PC-9 (cell line): ENCODE measurements around the gene TMEM14A. TPM values are rescaled to one million over a fixed set of nuclear protein-coding genes. Genes with fewer than 3 reads are reported as not detected.

Experiments used
- BruUV-seq: library from RNA; stranded (reverse); fragments of 400-500 nt; replicated peaks from 2 replicates; lab custom pipeline; 2021; lab: Mats Ljungman, UMichigan
- CTCF ChIA-PET: fragments of 300-600 bp; sonication (Branson Sonifier 250); formaldehyde crosslinking; loops from one replicate; lab custom pipeline; 2022; ENCODE audit warnings: antibody characterized with exemption; lab: Charles Lee
- POLR2A ChIA-PET: fragments of 300-600 bp; sonication (Branson Sonifier 250); formaldehyde crosslinking; loops from one replicate; lab custom pipeline; 2022; ENCODE audit warnings: antibody characterized with exemption; ENCODE audit not compliant: unreplicated experiment; lab: Charles Lee
- DNase-seq, 2 experiments: peaks; one replicate each; pipeline versions ENCODE4 v3.0.0 to v3.0.0-alpha.2; 2015 to 2022; ENCODE audit warnings: mixed read lengths in 1 of 2
- H2AFZ ChIP-seq: fragments of 200-600 bp; sonication (generic); 2 replicates; pipeline ENCODE4 v1.8.1; 2017; ENCODE audit warnings: antibody characterized with exemption
- H3F3A ChIP-seq: fragments of 200-600 bp; sonication (generic); 2 replicates; pipeline ENCODE4 v1.8.1; 2017; ENCODE audit warnings: antibody characterized with exemption, mild to moderate bottlenecking, low read depth; ENCODE audit not compliant: insufficient read depth
- H3K27ac ChIP-seq: fragments of 200-600 bp; sonication (generic); 2 replicates; pipeline ENCODE4 v1.6.1; 2016; ENCODE audit warnings: mixed run types
- H3K27me3 ChIP-seq: fragments of 200-600 bp; sonication (generic); 2 replicates; pipeline ENCODE4 v1.6.1; 2016; ENCODE audit warnings: low read depth, mixed run types; ENCODE audit not compliant: insufficient read depth
- H3K36me3 ChIP-seq: fragments of 200-600 bp; sonication (generic); 2 replicates; pipeline ENCODE4 v1.6.1; 2016; ENCODE audit warnings: low read depth, mixed run types
- H3K4me1 ChIP-seq: fragments of 200-600 bp; sonication (generic); replicated peaks from 2 replicates; pipeline ENCODE4 v1.6.1; 2016; ENCODE audit warnings: mixed run types; ENCODE audit not compliant: insufficient read depth
- H3K4me2 ChIP-seq: fragments of 200-600 bp; sonication (generic); 2 replicates; pipeline ENCODE4 v1.6.1; 2017; ENCODE audit warnings: mixed run types
- H3K4me3 ChIP-seq: fragments of 200-600 bp; sonication (generic); 2 replicates; pipeline ENCODE4 v1.6.1; 2016; ENCODE audit warnings: mixed run types
- H3K79me2 ChIP-seq: fragments of 200-600 bp; sonication (generic); 2 replicates; pipeline ENCODE4 v1.6.1; 2017; ENCODE audit warnings: low read depth, mixed run types
- H3K9me2 ChIP-seq: fragments of 200-600 bp; sonication (generic); 2 replicates; pipeline ENCODE4 v1.8.1; 2017; ENCODE audit warnings: mild to moderate bottlenecking; ENCODE audit not compliant: insufficient read depth
- H3K9me3 ChIP-seq: fragments of 200-600 bp; sonication (generic); 2 replicates; pipeline ENCODE4 v1.8.1; 2016; ENCODE audit warnings: low read depth; ENCODE audit not compliant: insufficient read depth
- H4K20me1 ChIP-seq: fragments of 200-600 bp; sonication (generic); 2 replicates; pipeline ENCODE4 v1.8.1; 2017; ENCODE audit not compliant: insufficient read depth
- CTCF ChIP-seq: fragments of 200-600 bp; sonication (generic); conservative IDR thresholded peaks from 2 replicates; pipeline ENCODE4 v1.6.1; 2017; ENCODE audit warnings: mixed run types, antibody characterized with exemption, mild to moderate bottlenecking, moderate library complexity
- EZH2 ChIP-seq: fragments of 200-600 bp; sonication (generic); IDR thresholded peaks from 2 replicates; pipeline ENCODE4 v1.8.0; 2017; ENCODE audit warnings: antibody characterized with exemption, low read depth
- intact Hi-C: fragments of 100-400 bp; cut with micrococcal nuclease; formaldehyde crosslinking; loops from one replicate; pipeline ENCODE4 v1.10.0; 2022; ENCODE audit not compliant: unreplicated experiment
- total RNA-seq: library from RNA; stranded (reverse); gene quantifications from 2 replicates; pipeline ENCODE4 v1.2.3, GENCODE V29; 2021

The TMEM14A gene
- total RNA-seq, 1 experiment from 2014 or later = 75.2 TPM

- H3K4me2 ChIP-seq = no peak overlapping the region
- H3K27ac ChIP-seq = no peak overlapping the region
- no peak overlapping the region for H2AFZ ChIP-seq
- no peaks in the 10 kb centered on the region for H3K79me2 ChIP-seq
- no peaks in the 10 kb centered on the region for H3K9me2 ChIP-seq
- POLR2A ChIA-PET = no interaction called here
- no peaks in the 10 kb centered on the region for H3K9me3 ChIP-seq
- intact Hi-C loops = no loop called here
- no peaks in the 10 kb centered on the region for H3K36me3 ChIP-seq
- H3K4me3 ChIP-seq = no peak overlapping the region
- CTCF ChIA-PET = no interaction called here
- H3K4me1 ChIP-seq = no peaks in the 10 kb centered on the region
- H3K27me3 ChIP-seq = no peaks in the 10 kb centered on the region
- H3F3A ChIP-seq = no peaks in the 10 kb centered on the region
- TF ChIP-seq CTCF (no peak), EZH2 (no peak)
- DNase-seq = no peak
- BruUV-seq = no TSS peak
- H4K20me1 ChIP-seq = no peaks in the 10 kb centered on the region
Observed at GRCh38 chr6:52632011-52632410, 38.9 kb upstream of the TMEM14A start.

- Histone ChIP-seq H4K20me1 (no peaks in the 10 kb centered on the region), H3K4me3 (no peak overlapping the region), H3K9me2 (no peaks in the 10 kb centered on the region), H3K79me2 (no peaks in the 10 kb centered on the region), H3K27ac (no peak overlapping the region), H3K27me3 (no peaks in the 10 kb centered on the region), H3K9me3 (no peaks in the 10 kb centered on the region), H3K36me3 (no peaks in the 10 kb centered on the region), H2AFZ (no peak overlapping the region), H3K4me2 (no peak overlapping the region), H3F3A (no peaks in the 10 kb centered on the region), H3K4me1 (no peaks in the 10 kb centered on the region)
- POLR2A ChIA-PET = no interaction called here
- DNase-seq = no peak
- intact Hi-C loops = no loop called here
- TF ChIP-seq CTCF (no peak), EZH2 (no peak)
- no TSS peak for BruUV-seq
- CTCF ChIA-PET = no interaction called here
Observed at GRCh38 chr6:52634211-52634610, 36.7 kb upstream of the TMEM14A start.

- no peak overlapping the region for H3K4me3 ChIP-seq
- TF ChIP-seq EZH2 (no peak), CTCF (no peak)
- H3K9me2 ChIP-seq = no peaks in the 10 kb centered on the region
- DNase-seq = no peak
- no peaks in the 10 kb centered on the region for H3K36me3 ChIP-seq
- H3K4me1 ChIP-seq = no peaks in the 10 kb centered on the region
- H3K9me3 ChIP-seq = no peaks in the 10 kb centered on the region
- no peaks in the 10 kb centered on the region for H3F3A ChIP-seq
- no TSS peak for BruUV-seq
- ChIA-PET POLR2A (no interaction called here), CTCF (no interaction called here)
- no peaks in the 10 kb centered on the region for H3K79me2 ChIP-seq
- H2AFZ ChIP-seq = no peak overlapping the region
- no peak overlapping the region for H3K27ac ChIP-seq
- no peaks in the 10 kb centered on the region for H3K27me3 ChIP-seq
- intact Hi-C loops = no loop called here
- no peaks in the 10 kb centered on the region for H4K20me1 ChIP-seq
- no peak overlapping the region for H3K4me2 ChIP-seq
Observed at GRCh38 chr6:52635049-52635577, 35.8 kb upstream of the TMEM14A start.
